GM12878 (cell line): ENCODE data around the gene GRPEL2.

Source experiments
- ATF7 ChIP-seq: fragments of 450-650 bp; IDR thresholded peaks from 2 replicates; pipeline ENCODE4 v1.6.1; 2016; ENCODE audit warnings: low read depth, mild to moderate bottlenecking
- CEBPB ChIP-seq, 2 experiments: fragments of 150-350 bp in 1 of 2; IDR thresholded peaks; 2 replicates each; pipeline ENCODE4 v1.6.1; 2012 to 2014; ENCODE audit warnings: low read depth in 2 of 2, low read length in 2 of 2, borderline replicate concordance in 1 of 2, inconsistent platforms in 1 of 2
- EGR1 ChIP-seq, 2 experiments: IDR thresholded peaks; 1 replicate in 1 of 2; 2 replicates in 1 of 2; pipeline ENCODE4 v1.6.1; 2011 to 2012; ENCODE audit warnings: low read depth in 2 of 2, low read length in 2 of 2, borderline replicate concordance in 1 of 2, mild to moderate bottlenecking in 1 of 2, moderate library complexity in 1 of 2
- EZH2 ChIP-seq: IDR thresholded peaks from 2 replicates; pipeline ENCODE4 v1.6.1; 2012; ENCODE audit warnings: low read depth, mild to moderate bottlenecking, control low read depth, inconsistent platforms, low read length, borderline replicate concordance; ENCODE audit not compliant: control insufficient read depth
- FOXM1 ChIP-seq: IDR thresholded peaks from 2 replicates; pipeline ENCODE4 v1.6.1; 2012; ENCODE audit warnings: low read depth, mild to moderate bottlenecking, inconsistent platforms, low read length, moderate library complexity
- MYC ChIP-seq: IDR thresholded peaks from 2 replicates; pipeline ENCODE4 v1.6.1; 2011; ENCODE audit warnings: mild to moderate bottlenecking, low read length, moderate library complexity, inconsistent platforms; ENCODE audit not compliant: insufficient read depth, insufficient replicate concordance, insufficient read length, severe bottlenecking
- NFYB ChIP-seq: IDR thresholded peaks from 2 replicates; pipeline ENCODE4 v1.6.1; 2011; ENCODE audit warnings: low read depth, mild to moderate bottlenecking, low read length, improper control_type of control experiment, moderate library complexity; ENCODE audit not compliant: insufficient read depth
- POLR2A ChIP-seq: IDR thresholded peaks from 2 replicates; pipeline ENCODE4 v1.6.1; 2011; ENCODE audit warnings: low read depth, mild to moderate bottlenecking, low read length
- RELA ChIP-seq: fragments of 450-650 bp; IDR thresholded peaks from 2 replicates; pipeline ENCODE4 v1.8.0; 2014; ENCODE audit warnings: borderline replicate concordance; ENCODE audit not compliant: partially characterized antibody
- SREBF1 ChIP-seq: IDR thresholded peaks from 2 replicates; pipeline ENCODE4 v1.6.1; 2012; ENCODE audit warnings: mild to moderate bottlenecking, low read length
- ZNF24 ChIP-seq: fragments of 450-650 bp; IDR thresholded peaks from 2 replicates; pipeline ENCODE4 v1.6.1; 2017; ENCODE audit warnings: antibody characterized with exemption, mild to moderate bottlenecking
- ZNF274 ChIP-seq: IDR thresholded peaks from one replicate; pipeline ENCODE4 v1.8.0; 2011; ENCODE audit not compliant: insufficient read length, insufficient read depth
- ZZZ3 ChIP-seq: IDR thresholded peaks from 2 replicates; pipeline ENCODE4 v1.6.1; 2011; ENCODE audit warnings: low read depth; ENCODE audit not compliant: control insufficient read depth, insufficient read length
- TF ChIP-seq, protein P1 (sequence below), 3 experiments: IDR thresholded peaks in 2 of 3; conservative IDR thresholded peaks in 1 of 3; 2 replicates each; pipeline ENCODE4 v1.5.1; 2011; ENCODE audit warnings: low read depth in 3 of 3, low read length in 3 of 3, mild to moderate bottlenecking in 3 of 3, control low read depth in 2 of 3, moderate library complexity in 2 of 3, inconsistent platforms in 1 of 3, mixed read lengths in 1 of 3; ENCODE audit not compliant: control insufficient read depth in 2 of 3, insufficient read depth in 1 of 3; ENCODE audit errors: extremely low read depth in 1 of 3

DNA sequence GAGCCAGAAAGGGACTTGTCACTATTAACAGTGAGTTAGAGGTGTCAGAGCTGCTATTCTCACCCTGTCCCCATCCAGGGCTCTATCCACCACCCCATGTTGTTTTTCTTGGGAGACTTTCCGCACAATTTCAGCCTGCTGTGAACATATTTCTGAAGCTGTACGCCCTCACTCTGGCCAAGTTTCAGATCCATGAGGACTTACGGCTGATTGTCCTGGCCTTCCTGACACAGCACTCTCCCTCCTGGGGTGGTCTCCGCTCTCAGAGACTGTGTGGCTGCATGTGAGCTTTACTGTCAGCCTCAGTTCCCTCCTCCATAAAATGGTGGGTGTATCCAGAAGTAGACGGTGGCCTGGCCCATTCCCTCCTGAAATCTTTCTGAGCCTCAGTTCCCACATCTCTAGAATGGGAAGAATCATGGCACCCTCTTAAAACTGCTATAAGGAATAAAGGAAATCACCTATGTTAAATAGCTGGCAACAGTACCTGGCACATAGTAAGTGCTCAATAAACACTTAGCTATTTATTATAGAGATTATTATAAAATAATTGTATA is 34.6 kb downstream of the GRPEL2 start:
- TF ChIP-seq FOXM1, result no peak
- no peak for TF ChIP-seq RELA
- TF ChIP-seq POLR2A, result no peak
- TF ChIP-seq, protein P1, sequence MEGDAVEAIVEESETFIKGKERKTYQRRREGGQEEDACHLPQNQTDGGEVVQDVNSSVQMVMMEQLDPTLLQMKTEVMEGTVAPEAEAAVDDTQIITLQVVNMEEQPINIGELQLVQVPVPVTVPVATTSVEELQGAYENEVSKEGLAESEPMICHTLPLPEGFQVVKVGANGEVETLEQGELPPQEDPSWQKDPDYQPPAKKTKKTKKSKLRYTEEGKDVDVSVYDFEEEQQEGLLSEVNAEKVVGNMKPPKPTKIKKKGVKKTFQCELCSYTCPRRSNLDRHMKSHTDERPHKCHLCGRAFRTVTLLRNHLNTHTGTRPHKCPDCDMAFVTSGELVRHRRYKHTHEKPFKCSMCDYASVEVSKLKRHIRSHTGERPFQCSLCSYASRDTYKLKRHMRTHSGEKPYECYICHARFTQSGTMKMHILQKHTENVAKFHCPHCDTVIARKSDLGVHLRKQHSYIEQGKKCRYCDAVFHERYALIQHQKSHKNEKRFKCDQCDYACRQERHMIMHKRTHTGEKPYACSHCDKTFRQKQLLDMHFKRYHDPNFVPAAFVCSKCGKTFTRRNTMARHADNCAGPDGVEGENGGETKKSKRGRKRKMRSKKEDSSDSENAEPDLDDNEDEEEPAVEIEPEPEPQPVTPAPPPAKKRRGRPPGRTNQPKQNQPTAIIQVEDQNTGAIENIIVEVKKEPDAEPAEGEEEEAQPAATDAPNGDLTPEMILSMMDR (IDR thresholded peaks at IDR 0.05 in 2 of 3, conservative IDR thresholded peaks at IDR 0.05 in 1 of 3; ENCODE audit: control insufficient read depth in 2 of 3, extremely low read depth in 1 of 3, insufficient read depth in 1 of 3, low read depth in 3 of 3, low read length in 3 of 3), result no peak
- TF ChIP-seq ZZZ3, result no peak
- TF ChIP-seq EGR1 (IDR thresholded peaks at IDR 0.05; ENCODE audit: borderline replicate concordance in 1 of 2, low read depth in 2 of 2, low read length in 2 of 2), result no peak
- no peak for TF ChIP-seq MYC
- no peak for TF ChIP-seq EZH2
- no peak for TF ChIP-seq SREBF1
- TF ChIP-seq ZNF24, result no peak
- no peak for TF ChIP-seq ATF7
- no peak for TF ChIP-seq ZNF274
- no peak for TF ChIP-seq NFYB
- no peak for TF ChIP-seq CEBPB (IDR thresholded peaks at IDR 0.05; ENCODE audit: borderline replicate concordance in 1 of 2, low read depth in 2 of 2, low read length in 2 of 2)
